Adrenal gland (tissue), 12 donors: ENCODE data around the gene CLDND1. TPM values are rescaled to one million over a fixed set of nuclear protein-coding genes. Genes with fewer than 3 reads are reported as not detected.

Source experiments
- DNase-seq, 7 donors: peaks; one replicate each; pipeline ENCODE4 v3.0.0-alpha.2; 2019 to 2020
- H3K27ac ChIP-seq, 5 donors: fragments of 200-600 bp; sonication (generic) in 4 of 5; 1 replicate in 3 of 5; 2 replicates in 2 of 5; pipeline versions ENCODE4 v1.5.1 to v1.8.0; 2016 to 2020; ENCODE audit warnings: mild to moderate bottlenecking in 1 of 5
- H3K27me3 ChIP-seq: fragments of 200-600 bp; 2 replicates; pipeline ENCODE4 v1.8.0; 2021
- H3K36me3 ChIP-seq, 2 donors: fragments of 200-600 bp; replicated peaks in 1 of 2; 1 replicate in 1 of 2; 2 replicates in 1 of 2; pipeline versions ENCODE4 v1.5.1 to v1.8.0; 2018 to 2022
- H3K4me1 ChIP-seq, 2 donors: fragments of 200-600 bp; replicated peaks in 1 of 2; 1 replicate in 1 of 2; 2 replicates in 1 of 2; pipeline versions ENCODE4 v1.5.1 to v1.8.0; 2018 to 2021
- H3K4me3 ChIP-seq, 4 donors: fragments of 200-600 bp; sonication (generic) in 3 of 4; one replicate each; pipeline ENCODE4 v1.5.1; 2016 to 2018
- H3K9me3 ChIP-seq, 3 donors: fragments of 200-600 bp; sonication (generic) in 1 of 3; replicated peaks in 1 of 3; 1 replicate in 2 of 3; 2 replicates in 1 of 3; pipeline versions ENCODE4 v1.5.1 to v1.8.0; 2016 to 2021
- POLR2A ChIP-seq, 2 donors: fragments of 450-650 bp; IDR thresholded peaks; one replicate each; pipeline ENCODE4 v1.6.1; 2017; ENCODE audit warnings: antibody characterized with exemption in 2 of 2, mild to moderate bottlenecking in 2 of 2, moderate library complexity in 1 of 2
- WGBS, 4 donors: extraction: QIAGEN DNeasy Blood & Tissue Kit in 2 of 4; methylation state at CpG; one replicate each; pipeline versions ENCODE4 v1.1.5 to v1.1.7; 2013 to 2017; 5-methylcytosine and 5-hydroxymethylcytosine counted together
- intact Hi-C, 2 donors: fragments of 100-400 bp; cut with DNase I; formaldehyde crosslinking; loops; one replicate each; pipeline versions ENCODE4 v1.14.1 to v1.15.0; 2022 to 2023
- polyA plus RNA-seq, 3 donors: library from polyadenylated mRNA; stranded (reverse); fragments of 200-250 nt in 2 of 3; fragments of 350-450 nt in 1 of 3; fragmentation: Illumina TruSeq in 1 of 3; extraction: RNeasy Lipid Tissue Mini Kit (QIAGEN cat#74804) in 1 of 3; gene quantifications; one replicate each; pipeline ENCODE4 v1.2.3, GENCODE V29; 2013 to 2014
- total RNA-seq, 9 donors: library from RNA; depleted of rRNA in 4 of 9; stranded (reverse); fragments of >200 nt in 4 of 9; fragments of 120-200 nt in 1 of 9; fragmentation: NEBNext Ultra II Directional in 1 of 9; extraction: Animal tissue kit (Norgen Biotek cat#: 25700) in 1 of 9; gene quantifications; one replicate each; pipeline versions ENCODE4 v1.1.0 to v1.2.4, GENCODE V29; 2013 to 2023
- TF ChIP-seq, protein P1 (sequence below), 6 experiments: fragments of 450-650 bp in 4 of 6; fragments of 200-600 bp in 2 of 6; sonication (generic) in 1 of 6; IDR thresholded peaks; 1 replicate in 5 of 6; 2 replicates in 1 of 6; pipeline versions ENCODE4 v1.5.1 to v1.8.0; 2016 to 2021; ENCODE audit warnings: antibody characterized with exemption in 6 of 6, mild to moderate bottlenecking in 2 of 6, moderate library complexity in 1 of 6
- donor health status: healthy with polysubstance abuse.
- donor health status: Bipolar disorder and iron deficiency.
- donor health status: DM: yes; HTN: yes; CAD: no.
- donor health status: DM: no; HTN: no; CAD: no.
- donor health status: DM: no; HTN: no; CAD: no.
- donor health status: DM: yes; HTN: yes; CAD: no.

CLDND1 gene
- total and polyA plus RNA-seq, 12 donors = 45.3 to 112 (median 65.2) TPM

- no peaks in the 10 kb centered on the region for H3K36me3 ChIP-seq
- intact Hi-C loops = no loop called here
- 57 to 69% (median 61%) methylated on average over 4 of the region's 4 CpGs for WGBS, 4 donors
Observed at GRCh38 chr3:98557324-98558010, 34.8 kb upstream of the CLDND1 start.

GRCh38 chr3:98556164-98557130 lies 33.7 kb upstream of the CLDND1 start:
- no peaks in the 10 kb centered on the region for H3K4me1 ChIP-seq
- no peak for TF ChIP-seq POLR2A (IDR thresholded peaks at IDR 0.05)
- TF ChIP-seq, protein P1, sequence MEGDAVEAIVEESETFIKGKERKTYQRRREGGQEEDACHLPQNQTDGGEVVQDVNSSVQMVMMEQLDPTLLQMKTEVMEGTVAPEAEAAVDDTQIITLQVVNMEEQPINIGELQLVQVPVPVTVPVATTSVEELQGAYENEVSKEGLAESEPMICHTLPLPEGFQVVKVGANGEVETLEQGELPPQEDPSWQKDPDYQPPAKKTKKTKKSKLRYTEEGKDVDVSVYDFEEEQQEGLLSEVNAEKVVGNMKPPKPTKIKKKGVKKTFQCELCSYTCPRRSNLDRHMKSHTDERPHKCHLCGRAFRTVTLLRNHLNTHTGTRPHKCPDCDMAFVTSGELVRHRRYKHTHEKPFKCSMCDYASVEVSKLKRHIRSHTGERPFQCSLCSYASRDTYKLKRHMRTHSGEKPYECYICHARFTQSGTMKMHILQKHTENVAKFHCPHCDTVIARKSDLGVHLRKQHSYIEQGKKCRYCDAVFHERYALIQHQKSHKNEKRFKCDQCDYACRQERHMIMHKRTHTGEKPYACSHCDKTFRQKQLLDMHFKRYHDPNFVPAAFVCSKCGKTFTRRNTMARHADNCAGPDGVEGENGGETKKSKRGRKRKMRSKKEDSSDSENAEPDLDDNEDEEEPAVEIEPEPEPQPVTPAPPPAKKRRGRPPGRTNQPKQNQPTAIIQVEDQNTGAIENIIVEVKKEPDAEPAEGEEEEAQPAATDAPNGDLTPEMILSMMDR (IDR thresholded peaks at IDR 0.05) = no peak
- no peak for DNase-seq
- intact Hi-C loops = no loop called here
- H3K4me3 ChIP-seq = no peak overlapping the region
- H3K36me3 ChIP-seq = no peaks in the 10 kb centered on the region
- WGBS, 4 donors = 67 to 76% (median 75%) methylated on average over 7 of the region's 7 CpGs
- no peaks in the 10 kb centered on the region for H3K9me3 ChIP-seq
- H3K27me3 ChIP-seq = no peaks in the 10 kb centered on the region
- no peak overlapping the region for H3K27ac ChIP-seq

More at GRCh38 chr3:98557324-98558010, 34.8 kb upstream of the CLDND1 start:
- Histone ChIP-seq H3K4me3 (no peak overlapping the region), H3K4me1 (no peaks in the 10 kb centered on the region), H3K9me3 (no peaks in the 10 kb centered on the region), H3K27me3 (no peaks in the 10 kb centered on the region), H3K27ac (no peak overlapping the region)
- TF ChIP-seq POLR2A (IDR thresholded peaks at IDR 0.05) = no peak
- TF ChIP-seq, protein P1 (IDR thresholded peaks at IDR 0.05) = no peak
- no peak for DNase-seq

DNA sequence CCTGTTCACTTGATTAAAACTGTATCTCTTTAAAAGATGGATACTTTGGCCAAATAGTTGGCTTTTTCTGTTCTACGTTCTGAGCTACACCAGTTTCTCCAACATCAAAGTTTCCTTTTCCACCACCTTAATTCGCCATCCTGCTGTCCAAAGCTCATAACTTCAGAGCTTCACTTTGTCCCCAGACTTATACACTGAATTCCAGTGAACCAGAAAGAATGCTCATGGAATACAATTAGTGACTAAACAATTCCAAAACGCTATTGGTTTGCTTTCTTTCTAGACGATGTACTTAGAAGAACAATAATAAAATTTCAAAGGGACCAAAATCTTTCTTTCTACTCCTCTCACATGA lies 32.3 kb upstream of the CLDND1 start:
- intact Hi-C loops = no loop called here
- Histone ChIP-seq H3K4me3 (no peak overlapping the region), H3K27ac (no peak overlapping the region), H3K9me3 (no peaks in the 10 kb centered on the region), H3K27me3 (no peaks in the 10 kb centered on the region), H3K36me3 (no peaks in the 10 kb centered on the region), H3K4me1 (no peaks in the 10 kb centered on the region)
- 57 to 67% (median 61%) methylated on average over 4 of the region's 4 CpGs for WGBS, 4 donors
- DNase-seq = no peak
- TF ChIP-seq, protein P1 (IDR thresholded peaks at IDR 0.05) = no peak
- no peak for TF ChIP-seq POLR2A (IDR thresholded peaks at IDR 0.05)

DNA sequence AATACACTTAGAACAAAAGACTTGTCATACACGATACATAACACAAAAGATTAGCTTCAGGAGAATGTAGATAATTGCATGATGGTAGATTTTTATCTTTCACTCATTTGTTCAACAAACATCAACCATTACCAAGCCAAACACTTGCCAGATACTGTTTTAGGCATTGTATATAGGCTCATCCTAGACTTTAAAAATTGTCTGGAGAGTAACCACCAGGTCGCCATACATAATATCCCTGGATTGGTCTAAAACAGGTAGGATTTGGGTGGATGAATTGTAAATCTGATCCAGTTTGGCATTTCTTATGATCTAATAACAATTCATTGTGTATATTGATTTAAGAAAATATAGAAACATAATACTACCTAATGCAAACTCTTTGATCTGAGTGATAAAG lies 31.9 kb upstream of the CLDND1 start:
- Histone ChIP-seq H3K27me3 (no peaks in the 10 kb centered on the region), H3K4me1 (no peaks in the 10 kb centered on the region), H3K36me3 (no peaks in the 10 kb centered on the region), H3K9me3 (no peaks in the 10 kb centered on the region), H3K4me3 (no peak overlapping the region), H3K27ac (no peak overlapping the region)
- no peak for DNase-seq
- TF ChIP-seq, protein P1 (IDR thresholded peaks at IDR 0.05) = no peak
- TF ChIP-seq POLR2A (IDR thresholded peaks at IDR 0.05) = no peak
- WGBS, 4 donors = 65 to 79% (median 70%) methylated on average over 2 of the region's 2 CpGs
- intact Hi-C loops = no loop called here
